Mesenchymal stem cell (in vitro differentiated cells and primary cell): ENCODE data around the gene DUS4L.
A peak's percentile ranks its signal among the peaks of the same experiment; 100 is the strongest.

Experiments
- DNase-seq: peaks from one replicate; pipeline ENCODE4 v3.0.0-alpha.2; 2013
- H2AFZ ChIP-seq: one replicate; pipeline ENCODE4 v1.6.1; 2013; ENCODE audit warnings: low read depth, mild to moderate bottlenecking, control low read depth, inconsistent platforms, low read length, moderate library complexity
- H2AK5ac ChIP-seq: 2 replicates; pipeline ENCODE4 v1.6.1; 2013; ENCODE audit warnings: low read length, moderate library complexity, mild to moderate bottlenecking, inconsistent platforms; ENCODE audit not compliant: severe bottlenecking
- H2BK120ac ChIP-seq: one replicate; pipeline ENCODE4 v1.6.1; 2013; ENCODE audit warnings: low read depth, mild to moderate bottlenecking, inconsistent platforms, low read length, moderate library complexity
- H2BK12ac ChIP-seq, 2 experiments: one replicate each; pipeline ENCODE4 v1.6.1; 2013; ENCODE audit warnings: inconsistent platforms in 2 of 2, low read length in 2 of 2, mild to moderate bottlenecking in 2 of 2, moderate library complexity in 2 of 2, control low read depth in 1 of 2
- H2BK15ac ChIP-seq: one replicate; pipeline ENCODE4 v1.6.1; 2013; ENCODE audit warnings: mild to moderate bottlenecking, low read depth, inconsistent platforms; ENCODE audit not compliant: poor library complexity, severe bottlenecking
- H2BK5ac ChIP-seq: 2 replicates; pipeline ENCODE4 v1.6.1; 2013; ENCODE audit warnings: low read depth, mild to moderate bottlenecking, low read length, control low read depth, inconsistent platforms; ENCODE audit not compliant: poor library complexity, severe bottlenecking
- H3K14ac ChIP-seq, 2 experiments: one replicate each; pipeline ENCODE4 v1.6.1; 2013; ENCODE audit warnings: inconsistent platforms in 2 of 2, low read length in 2 of 2, control low read depth in 1 of 2, mild to moderate bottlenecking in 1 of 2, moderate library complexity in 1 of 2
- H3K18ac ChIP-seq, 2 experiments: one replicate each; pipeline ENCODE4 v1.6.1; 2013; ENCODE audit warnings: inconsistent platforms in 2 of 2, low read length in 2 of 2, control low read depth in 1 of 2, low read depth in 1 of 2, mild to moderate bottlenecking in 1 of 2
- H3K23ac ChIP-seq, 2 experiments: one replicate each; pipeline ENCODE4 v1.6.1; 2013; ENCODE audit warnings: inconsistent platforms in 2 of 2, low read length in 2 of 2, mild to moderate bottlenecking in 2 of 2, moderate library complexity in 2 of 2, control low read depth in 1 of 2
- H3K27ac ChIP-seq: 2 replicates; pipeline ENCODE4 v1.5.1; 2013; ENCODE audit warnings: mild to moderate bottlenecking, moderate library complexity, low read length, control low read depth, inconsistent platforms; ENCODE audit not compliant: poor library complexity, severe bottlenecking
- H3K27me3 ChIP-seq, 2 experiments: 2 replicates each; pipeline versions ENCODE4 v1.6.1 to v1.7.0; 2013; ENCODE audit warnings: low read length in 2 of 2, mild to moderate bottlenecking in 2 of 2, moderate library complexity in 2 of 2, control low read depth in 1 of 2, inconsistent platforms in 1 of 2; ENCODE audit not compliant: control insufficient read depth in 1 of 2, insufficient read depth in 1 of 2
- H3K36me3 ChIP-seq, 2 experiments: 2 replicates each; pipeline versions ENCODE4 v1.6.1 to v1.7.0; 2013; ENCODE audit warnings: low read length in 2 of 2, control low read depth in 1 of 2, inconsistent platforms in 1 of 2, low read depth in 1 of 2, mild to moderate bottlenecking in 1 of 2; ENCODE audit not compliant: insufficient read depth in 2 of 2, control insufficient read depth in 1 of 2
- H3K4ac ChIP-seq, 2 experiments: one replicate each; pipeline ENCODE4 v1.6.1; 2013; ENCODE audit warnings: inconsistent platforms in 2 of 2, low read length in 2 of 2, mild to moderate bottlenecking in 2 of 2, moderate library complexity in 2 of 2, control low read depth in 1 of 2, low read depth in 1 of 2
- H3K4me1 ChIP-seq: 2 replicates; pipeline ENCODE4 v1.6.1; 2013; ENCODE audit warnings: low read depth, low read length, control low read depth; ENCODE audit not compliant: control insufficient read depth, insufficient read depth
- H3K4me2 ChIP-seq: 2 replicates; pipeline ENCODE4 v1.6.1; 2013; ENCODE audit warnings: low read length, mild to moderate bottlenecking, inconsistent platforms; ENCODE audit not compliant: poor library complexity, severe bottlenecking
- H3K4me3 ChIP-seq, 2 experiments: 2 replicates each; pipeline versions ENCODE4 v1.5.1 to v1.7.0; 2013; ENCODE audit warnings: low read length in 2 of 2, mild to moderate bottlenecking in 2 of 2, control low read depth in 1 of 2, low read depth in 1 of 2; ENCODE audit not compliant: insufficient read depth in 1 of 2
- H3K79me1 ChIP-seq: replicated peaks from 2 replicates; pipeline ENCODE4 v1.6.1; 2013; ENCODE audit warnings: mild to moderate bottlenecking, control low read depth, low read length, inconsistent platforms; ENCODE audit not compliant: poor library complexity, severe bottlenecking
- H3K9ac ChIP-seq: 2 replicates; pipeline ENCODE4 v1.7.0; 2013; ENCODE audit warnings: mild to moderate bottlenecking, low read length, moderate library complexity
- H3K9me3 ChIP-seq: 2 replicates; pipeline ENCODE4 v1.7.0; 2013; ENCODE audit warnings: mild to moderate bottlenecking, low read length; ENCODE audit not compliant: control insufficient read depth
- H4K8ac ChIP-seq: one replicate; pipeline ENCODE4 v1.6.1; 2013; ENCODE audit warnings: inconsistent platforms, mild to moderate bottlenecking, low read length, moderate library complexity
- H4K91ac ChIP-seq: one replicate; pipeline ENCODE4 v1.6.1; 2013; ENCODE audit warnings: mild to moderate bottlenecking, low read length, inconsistent platforms
- WGBS: methylation state at CpG from one replicate; pipeline ENCODE4 v1.1.7; 2013; ENCODE audit warnings: mixed read lengths; 5-methylcytosine and 5-hydroxymethylcytosine counted together

Gene DUS4L

DNA sequence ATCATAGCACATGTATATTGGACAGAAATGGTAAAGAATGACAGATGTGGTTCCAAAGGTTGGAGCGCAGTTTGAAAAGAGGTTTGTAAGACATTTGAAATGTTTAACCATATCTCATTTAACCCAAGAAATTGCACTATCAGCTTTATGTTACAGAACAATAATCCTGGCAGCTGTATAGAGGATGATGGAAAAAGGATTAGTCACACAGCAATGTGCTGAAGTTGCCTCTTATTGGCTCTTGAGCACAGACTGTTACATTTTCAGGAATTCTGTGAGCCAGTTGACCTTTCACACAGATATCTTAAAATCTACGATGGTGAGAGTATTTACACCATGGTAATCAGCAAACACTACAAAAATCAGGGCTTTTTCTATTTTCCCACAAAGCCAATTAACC, 3.9 kb upstream of the DUS4L start:
- Histone ChIP-seq H3K36me3 (peaks cover 2 to 30% of the 10 kb centered on the region in 2 experiments), H2BK120ac (no peak overlapping the region), H4K8ac (no peak overlapping the region), H3K14ac (no peak overlapping the region), H3K23ac (no peak overlapping the region), H2AK5ac (no peak overlapping the region), H3K18ac (no peak overlapping the region), H2BK5ac (no peak overlapping the region), H3K4me2 (no peak overlapping the region), H2BK12ac (no peak overlapping the region), H4K91ac (no peak overlapping the region), H3K9me3 (no peaks in the 10 kb centered on the region), H2BK15ac (no peak overlapping the region), H2AFZ (no peak overlapping the region), H3K79me1 (peaks cover 10% of the 10 kb centered on the region), H3K4me3 (no peak overlapping the region), H3K4me1 (no peaks in the 10 kb centered on the region), H3K9ac (peak overlapping the region; percentile 18), H3K27me3 (no peaks in the 10 kb centered on the region), H3K27ac (no peak overlapping the region), H3K4ac (no peak overlapping the region)
- 4% methylated on average over 1 of the region's 2 CpGs for WGBS
- peak; percentile 55 for DNase-seq

DNA sequence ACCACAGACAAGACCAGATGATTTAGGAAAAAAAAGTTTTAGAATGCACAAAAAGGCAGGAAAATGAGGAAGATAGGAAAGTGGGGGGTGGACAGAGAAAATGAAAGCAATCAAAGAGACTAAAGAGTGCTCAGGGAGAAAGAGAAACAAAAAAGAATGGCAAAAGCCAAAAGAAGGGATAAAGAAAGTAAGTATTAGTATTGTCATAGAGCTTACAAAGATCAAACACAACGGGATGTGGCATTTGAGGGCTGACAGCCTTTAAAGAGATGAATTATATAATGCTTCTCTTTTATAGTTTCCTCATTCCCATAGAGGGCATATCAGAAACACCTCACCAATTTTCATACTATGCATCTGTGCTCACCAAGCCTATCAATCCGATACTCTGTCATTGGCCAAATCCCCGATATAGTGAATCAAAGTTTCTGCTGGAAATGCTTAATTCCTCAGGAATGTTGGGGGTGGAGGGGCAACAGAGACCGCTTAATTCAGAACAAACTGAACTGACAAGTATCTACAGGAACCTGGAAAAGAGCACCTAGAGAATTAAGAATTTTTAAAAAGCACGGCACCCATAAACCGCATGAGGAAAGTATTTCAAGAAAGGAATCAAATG, 2.8 kb upstream of the DUS4L start:
- DNase-seq: no peak
- H3K27me3 ChIP-seq: no peaks in the 10 kb centered on the region
- peak overlapping the region; percentile 7 for H3K9ac ChIP-seq
- peaks cover 12% of the 10 kb centered on the region for H3K79me1 ChIP-seq
- H2BK5ac ChIP-seq: no peak overlapping the region
- H3K27ac ChIP-seq: no peak overlapping the region
- H4K91ac ChIP-seq: no peak overlapping the region
- H3K4me2 ChIP-seq: no peak overlapping the region
- peaks cover 0 to 19% of the 10 kb centered on the region in 2 experiments for H3K36me3 ChIP-seq
- 86% methylated on average over 5 of the region's 6 CpGs for WGBS
- no peak overlapping the region for H2AK5ac ChIP-seq
- H2AFZ ChIP-seq: no peak overlapping the region
- no peak overlapping the region for H2BK12ac ChIP-seq
- H3K4ac ChIP-seq: no peak overlapping the region
- no peak overlapping the region for H4K8ac ChIP-seq
- no peak overlapping the region for H3K14ac ChIP-seq
- H2BK15ac ChIP-seq: no peak overlapping the region
- no peak overlapping the region for H3K23ac ChIP-seq
- H3K4me1 ChIP-seq: peaks cover 3% of the 10 kb centered on the region
- no peak overlapping the region for H2BK120ac ChIP-seq
- H3K9me3 ChIP-seq: no peaks in the 10 kb centered on the region
- peak overlapping the region in 1 of 2 experiments; percentile 6 for H3K4me3 ChIP-seq
- no peak overlapping the region for H3K18ac ChIP-seq

DNA sequence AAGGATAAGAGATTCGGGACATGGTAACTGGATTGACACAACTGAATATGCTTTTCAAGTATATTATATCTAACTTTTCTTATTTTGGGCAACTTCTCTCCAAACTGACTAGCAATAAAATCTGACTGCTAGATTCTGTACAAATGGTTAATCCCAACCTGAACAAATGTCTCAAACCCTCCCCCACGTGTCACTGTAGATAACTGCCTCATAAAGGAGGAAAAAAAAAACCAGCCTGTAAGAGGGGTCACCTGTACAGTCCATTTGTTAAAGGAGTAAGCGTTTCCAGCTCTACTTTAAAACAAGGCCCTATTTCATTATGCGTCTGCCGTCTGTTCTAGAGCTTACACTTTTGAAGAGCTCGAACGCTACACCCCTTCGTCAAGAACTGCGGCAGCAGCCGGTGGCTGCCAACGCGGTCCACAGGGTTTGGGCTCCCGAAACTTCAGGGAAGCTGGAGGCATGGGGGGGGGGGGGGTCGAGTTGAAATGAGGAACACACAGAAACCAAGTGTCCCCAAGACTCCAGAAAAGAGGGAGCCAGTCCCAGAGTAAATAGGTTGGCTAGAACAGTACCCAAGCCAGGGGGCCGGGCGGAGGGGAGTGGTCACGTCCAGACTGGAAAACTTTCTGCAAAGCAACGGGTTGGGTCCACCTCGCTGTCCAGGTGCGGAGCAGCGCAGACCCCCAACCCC, 543 bp upstream of the DUS4L start:
- Histone ChIP-seq H3K27me3 (no peaks in the 10 kb centered on the region), H2BK15ac (no peak overlapping the region), H3K4me3 (peak overlapping the region; percentile 94 to 96), H3K4ac (peak overlapping the region in 1 of 2 experiments; percentile 46), H3K36me3 (peaks cover 0 to 7% of the 10 kb centered on the region in 2 experiments), H3K27ac (no peak overlapping the region), H3K23ac (no peak overlapping the region), H3K4me2 (peak overlapping the region; percentile 31), H4K8ac (peak overlapping the region; percentile 91), H3K9me3 (no peaks in the 10 kb centered on the region), H2AK5ac (no peak overlapping the region), H3K18ac (no peak overlapping the region), H2BK5ac (no peak overlapping the region), H2AFZ (peak overlapping the region; percentile 10), H3K9ac (peak overlapping the region; percentile 97), H3K4me1 (peaks cover 3% of the 10 kb centered on the region), H4K91ac (peak overlapping the region; percentile 87), H2BK120ac (no peak overlapping the region), H2BK12ac (no peak overlapping the region), H3K79me1 (peaks cover 9% of the 10 kb centered on the region), H3K14ac (no peak overlapping the region)
- WGBS: under 1% methylated on average over 18 of the region's 21 CpGs
- DNase-seq: no peak

DNA sequence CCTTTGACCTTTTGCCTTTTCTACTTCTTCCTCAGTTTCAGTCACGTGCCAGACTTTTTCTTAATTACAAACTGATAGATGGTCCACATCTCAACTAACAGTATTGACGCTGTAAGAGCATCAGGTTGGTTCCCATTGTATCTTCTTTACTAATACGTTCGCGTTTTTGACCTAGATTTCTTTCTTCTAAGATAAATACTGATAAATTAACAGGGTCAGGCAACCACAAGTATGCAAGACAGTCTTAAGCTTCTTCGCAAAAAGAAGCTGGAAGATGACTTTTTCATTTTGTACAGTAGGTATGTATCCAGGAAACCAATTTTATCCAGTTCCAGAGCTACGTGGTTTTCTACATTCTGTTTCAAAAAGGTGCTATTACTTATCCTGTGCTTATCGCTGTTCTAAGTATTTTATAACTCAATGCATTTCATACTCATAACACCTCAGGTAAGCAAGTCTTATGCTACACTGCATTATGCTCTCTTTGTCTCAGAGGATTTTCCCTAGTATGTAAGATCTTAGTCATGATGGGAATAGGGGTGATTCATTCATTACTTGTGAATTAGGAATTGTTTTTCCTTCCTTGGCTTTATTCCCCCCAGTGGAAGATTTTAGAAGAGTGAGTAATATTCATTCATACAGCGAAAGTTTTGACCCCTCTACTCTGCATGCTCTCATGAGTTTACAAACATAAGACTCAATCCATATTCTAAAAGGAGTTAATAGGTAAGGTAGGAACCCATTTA, 955 bp downstream of the DUS4L start:
- Histone ChIP-seq H2BK15ac (no peak overlapping the region), H3K4me2 (peak overlapping the region; percentile 73), H2AFZ (peak overlapping the region; percentile 91), H3K27ac (peak overlapping the region; percentile 57), H3K4me3 (peak overlapping the region; percentile 94 to 96), H3K4me1 (peaks cover 3% of the 10 kb centered on the region), H2BK5ac (no peak overlapping the region), H3K4ac (no peak overlapping the region), H3K27me3 (no peaks in the 10 kb centered on the region), H3K9me3 (no peaks in the 10 kb centered on the region), H3K9ac (peak overlapping the region; percentile 97), H3K14ac (no peak overlapping the region), H2BK12ac (no peak overlapping the region), H3K36me3 (peaks cover 0 to 11% of the 10 kb centered on the region in 2 experiments), H2BK120ac (no peak overlapping the region), H3K23ac (no peak overlapping the region), H4K91ac (no peak overlapping the region), H3K18ac (no peak overlapping the region), H2AK5ac (peak overlapping the region; percentile 41), H3K79me1 (peaks cover 7% of the 10 kb centered on the region), H4K8ac (no peak overlapping the region)
- DNase-seq: peak; percentile 77
- WGBS: 54% methylated on average over 8 of the region's 9 CpGs
